Middle frontal gyrus (tissue), 1 donor: ENCODE measurements around the gene CYP8B1.

Experiments
- DNase-seq: peaks from one replicate; pipeline ENCODE4 v3.0.0-alpha.2; 2015; ENCODE audit warnings: low spot score; ENCODE audit errors: extremely low spot score

The CYP8B1 gene

GRCh38 chr3:42875325-42876151, at the start of gene CYP8B1:
Gene CYP8B1 (minus strand): TSS chr3:42875879. CDS start chr3:42875816, 63 bp downstream.
- no peak for DNase-seq

DNA sequence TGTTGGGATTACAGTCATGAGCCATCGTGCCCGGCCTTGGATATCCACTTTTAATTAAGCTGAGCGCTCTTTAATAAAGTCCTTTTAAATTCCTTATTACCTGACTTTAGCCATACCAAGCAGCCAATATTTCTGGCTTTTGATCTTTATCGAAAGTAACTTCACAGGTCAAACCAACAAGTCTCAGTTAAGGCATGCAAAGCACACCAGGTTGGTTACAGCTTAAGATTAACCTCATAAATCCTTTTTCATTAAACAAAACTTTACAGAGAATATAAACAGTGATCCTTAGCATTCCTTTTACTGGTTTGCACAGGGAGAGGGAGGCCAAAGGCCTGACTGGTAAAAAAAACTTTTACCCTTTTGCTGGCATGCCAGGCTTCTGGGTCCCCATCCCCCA, 47.9 kb upstream of the CYP8B1 start:
- DNase-seq, result no peak

GRCh38 chr3:42914771-42915515, 39.3 kb upstream of the CYP8B1 start:
- DNase-seq, result no peak

GRCh38 chr3:42911551-42911950, 35.9 kb upstream of the CYP8B1 start:
- DNase-seq, result no peak

DNA sequence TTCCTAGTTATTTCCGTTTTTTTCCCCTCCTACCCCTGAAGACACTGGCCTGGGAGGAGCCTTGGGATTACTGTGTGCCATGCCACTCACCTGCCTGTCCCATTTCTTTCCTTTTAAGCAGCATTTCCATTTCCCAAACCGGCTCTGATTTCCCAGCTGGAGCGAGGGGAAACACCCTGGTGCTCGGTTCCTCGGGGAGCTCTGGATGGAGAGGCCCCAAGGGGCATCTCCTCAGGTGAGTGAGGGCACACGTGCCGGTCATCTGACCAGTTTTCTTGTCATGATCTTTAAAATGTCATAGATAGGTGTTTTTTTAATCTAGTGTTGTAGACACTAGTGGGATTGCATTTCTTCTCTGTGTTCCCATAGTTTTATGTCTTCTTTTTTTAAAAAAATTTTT, 33.0 kb upstream of the CYP8B1 start:
- DNase-seq, result no peak

DNA sequence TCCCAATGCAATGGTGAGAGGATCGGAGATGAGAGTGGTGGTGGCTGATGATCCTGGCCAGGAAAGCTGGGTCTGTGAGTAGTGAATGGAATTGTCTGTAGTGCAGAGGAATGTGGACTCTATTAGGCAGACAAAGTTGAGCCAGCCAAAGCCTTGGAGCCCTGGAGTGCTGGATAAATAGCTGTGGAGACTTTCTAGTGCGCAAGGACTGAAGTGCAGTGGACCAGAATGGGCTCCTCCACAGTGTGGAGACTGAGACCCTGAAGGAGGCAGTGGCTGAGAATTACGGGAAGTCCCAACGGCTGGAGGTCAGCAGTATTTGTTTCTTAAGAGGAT, 31.1 kb upstream of the CYP8B1 start:
- DNase-seq, result no peak

- DNase-seq, result no peak
Measured at GRCh38 chr3:42906070-42906847, 30.6 kb upstream of the CYP8B1 start, which contains the start of gene ZNF662. Gene ZNF662 (plus strand): TSS chr3:42906142. CDS start chr3:42908115, 1,973 bp downstream.

GRCh38 chr3:42905740-42906069, 30.0 kb upstream of the CYP8B1 start:
- DNase-seq, result no peak

- no peak for DNase-seq
Measured at GRCh38 chr3:42904076-42904475, 28.4 kb upstream of the CYP8B1 start.

DNA sequence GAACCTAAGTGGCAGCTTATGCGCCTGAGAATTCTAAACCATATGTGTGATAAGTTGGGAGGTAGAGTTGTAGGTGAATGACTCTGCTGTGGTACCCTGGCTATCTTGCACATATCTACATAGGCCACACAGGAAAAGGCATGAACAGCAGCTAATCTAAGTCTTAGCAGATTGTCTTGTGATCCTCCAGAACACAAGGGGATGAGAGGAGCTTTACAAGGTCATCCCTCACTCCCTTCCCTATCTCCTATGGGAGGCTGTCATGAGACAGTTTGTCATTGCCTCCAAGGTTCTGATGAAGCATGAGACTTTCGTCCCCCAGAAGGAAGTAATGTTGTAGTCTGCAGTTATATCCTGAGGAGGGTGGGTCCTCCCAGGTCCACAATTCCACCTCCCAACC, 26.6 kb upstream of the CYP8B1 start:
- DNase-seq, result no peak

DNA sequence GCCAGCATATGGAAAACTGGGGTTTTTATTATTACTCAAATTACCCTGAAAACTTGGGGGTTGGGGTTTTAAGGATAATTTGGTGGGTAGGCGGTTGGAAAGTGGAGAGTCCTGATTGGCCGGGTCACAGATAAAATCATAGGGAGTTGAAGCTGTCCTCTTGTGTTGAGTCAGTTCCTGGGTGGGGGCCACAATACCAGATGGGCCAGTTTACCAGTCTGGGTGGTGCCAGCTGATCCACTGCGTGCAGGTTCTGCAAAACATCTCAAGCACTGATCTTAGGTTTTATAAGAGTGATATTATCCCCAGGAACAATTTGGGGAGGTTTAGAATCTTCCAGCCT, 25.4 kb upstream of the CYP8B1 start:
- DNase-seq, result no peak

DNA sequence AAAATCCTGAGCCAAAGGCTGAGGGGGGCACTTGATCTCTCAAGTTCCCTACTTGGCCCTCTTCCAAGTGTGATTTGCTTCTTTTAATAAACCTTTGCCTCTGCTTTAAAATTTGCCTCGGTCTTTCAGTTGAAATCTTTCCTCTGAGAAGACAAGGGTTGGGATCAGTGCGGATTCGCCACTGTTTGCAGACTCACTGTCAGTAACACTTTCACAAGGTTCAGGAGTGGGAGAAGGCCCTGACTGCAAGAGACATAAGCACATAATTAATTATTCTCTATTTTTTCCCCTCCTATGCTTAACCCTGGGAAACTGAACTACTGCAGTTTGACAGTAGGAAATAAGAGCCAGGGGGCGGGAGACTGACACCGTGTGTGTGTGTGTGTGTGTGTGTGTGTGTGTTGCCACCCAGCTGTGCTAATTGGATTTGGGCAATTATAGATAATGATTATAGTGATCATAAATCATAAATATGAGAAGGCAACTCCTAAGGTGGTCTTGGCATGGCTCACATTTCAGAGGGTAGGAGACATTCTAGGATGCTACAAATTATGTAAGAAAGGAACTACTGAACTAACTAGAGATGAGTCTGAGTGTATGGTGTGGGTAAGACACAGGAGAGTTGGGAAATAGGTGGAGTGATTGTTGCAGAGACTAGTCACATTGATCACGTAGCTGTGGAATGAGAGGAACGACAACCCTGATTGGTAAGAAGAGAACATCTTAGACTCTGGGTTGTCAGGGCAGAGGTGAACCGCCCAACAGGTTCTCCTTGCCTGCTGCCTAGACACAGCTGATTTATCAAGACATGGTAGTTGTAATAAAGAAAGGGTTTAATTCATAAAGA, 24.8 kb upstream of the CYP8B1 start:
- no peak for DNase-seq

GRCh38 chr3:42898896-42899675, 23.4 kb upstream of the CYP8B1 start:
- no peak for DNase-seq

DNA sequence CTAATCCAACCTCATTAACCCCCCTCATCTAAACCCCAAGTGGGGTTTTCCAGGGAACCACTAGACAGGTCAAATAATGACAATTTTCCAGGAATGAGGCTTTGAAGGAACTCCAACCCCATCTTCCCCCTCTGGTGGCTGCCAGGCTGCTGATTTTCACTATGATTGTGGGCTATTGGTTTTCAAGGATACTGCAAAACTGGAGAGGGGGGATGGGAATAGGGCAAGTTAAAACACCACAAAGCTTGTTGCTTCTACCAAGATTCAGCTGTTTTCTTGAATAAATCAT, 19.8 kb upstream of the CYP8B1 start:
- no peak for DNase-seq

DNA sequence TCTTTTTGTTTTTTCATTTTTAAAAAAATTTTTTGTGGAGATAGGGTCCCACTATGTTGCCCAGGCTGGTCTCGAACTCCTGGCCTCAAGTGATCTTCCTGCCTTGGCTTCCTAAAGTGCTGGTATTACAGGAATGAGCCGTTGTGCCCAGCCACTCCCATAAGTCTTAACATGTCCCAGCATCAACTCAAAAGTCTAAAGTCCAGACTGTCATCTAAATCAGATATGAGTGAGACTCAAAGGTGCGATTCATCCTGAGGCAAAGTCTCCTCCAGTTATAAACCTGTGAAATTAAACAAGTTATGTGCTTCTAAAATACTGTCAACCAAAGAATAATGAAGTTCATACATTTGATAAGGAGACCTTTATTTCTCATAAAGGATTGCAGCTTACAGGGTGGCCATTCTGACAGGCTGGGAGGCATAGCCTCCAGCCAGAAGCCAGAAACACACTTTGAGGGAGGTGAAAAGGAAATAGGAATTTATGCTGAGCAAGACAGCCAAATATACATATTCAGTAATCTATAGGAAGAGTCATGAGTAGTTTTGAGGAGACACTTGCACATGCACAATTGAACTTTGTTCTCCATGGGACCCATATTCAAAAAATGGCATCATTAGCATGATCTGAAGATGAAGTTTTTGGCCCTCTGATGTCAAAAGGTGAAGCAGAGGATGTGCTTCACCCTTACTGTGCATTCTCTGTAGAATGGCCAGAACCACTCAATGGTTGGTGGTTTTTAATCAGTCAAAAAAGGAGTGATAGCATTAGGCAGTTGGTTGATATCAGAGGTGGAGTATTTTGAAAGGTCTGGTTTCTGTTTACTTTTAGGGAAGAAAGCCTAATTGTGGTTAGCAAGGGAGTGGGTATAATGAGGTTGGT, 19.3 kb upstream of the CYP8B1 start:
- no peak for DNase-seq

DNA sequence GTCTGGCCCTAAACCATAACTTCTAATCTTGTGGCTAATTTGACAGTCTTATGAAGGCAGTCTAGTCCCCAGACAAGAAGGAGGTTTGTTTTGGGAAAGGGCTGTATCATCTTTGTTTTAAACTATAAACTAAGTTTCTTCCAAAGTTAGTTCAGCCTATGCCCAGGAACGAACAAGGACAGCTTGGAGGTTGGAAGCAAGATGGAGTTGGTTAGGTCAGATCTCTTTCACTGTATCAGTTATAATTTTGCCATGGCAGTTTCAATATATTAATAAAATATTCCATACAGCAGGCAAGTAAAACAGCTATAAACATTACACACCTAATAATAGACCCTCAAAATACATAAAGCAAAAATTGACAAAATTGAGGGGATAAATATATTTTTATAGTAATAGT, 17.1 kb upstream of the CYP8B1 start:
- DNase-seq, result no peak

DNA sequence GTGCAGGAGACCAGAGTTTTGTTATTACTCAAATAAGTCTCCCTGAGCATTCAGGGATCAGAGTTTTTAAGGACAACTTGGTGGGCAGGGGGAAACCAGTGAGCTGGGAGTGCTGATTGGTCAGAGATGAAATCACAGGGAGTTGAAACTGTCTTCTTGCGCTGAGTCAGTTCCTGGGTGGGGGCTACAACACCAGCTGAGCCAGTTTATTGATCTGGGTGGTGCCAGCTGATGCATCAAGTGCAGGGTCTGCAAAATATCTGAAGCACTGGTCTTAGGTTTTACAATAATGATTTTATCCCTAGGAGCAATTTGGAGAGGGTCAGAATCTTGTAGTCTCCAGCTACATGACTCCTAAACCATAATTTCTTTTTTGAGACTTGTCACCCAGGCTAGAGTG, 16.5 kb upstream of the CYP8B1 start:
- no peak for DNase-seq

DNA sequence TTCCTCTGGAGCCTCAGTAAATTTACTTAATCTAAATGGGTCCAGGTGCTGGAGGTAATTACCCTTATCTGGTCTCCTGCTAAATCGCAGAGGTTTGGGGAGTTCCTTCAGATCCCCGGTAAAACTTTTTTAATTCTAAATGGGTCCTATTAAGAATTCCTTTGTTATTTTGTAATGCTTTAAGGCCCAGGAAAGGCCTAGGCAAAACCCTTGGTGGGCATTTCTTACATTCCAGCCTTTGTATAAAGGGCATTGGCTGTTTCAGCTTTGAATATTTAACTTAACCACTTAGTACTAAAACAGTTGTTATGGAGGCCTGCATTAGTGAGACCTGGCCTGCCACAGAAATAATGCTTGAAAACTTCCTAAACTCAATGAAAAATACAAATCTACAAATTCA, 15.4 kb upstream of the CYP8B1 start:
- DNase-seq, result no peak

DNA sequence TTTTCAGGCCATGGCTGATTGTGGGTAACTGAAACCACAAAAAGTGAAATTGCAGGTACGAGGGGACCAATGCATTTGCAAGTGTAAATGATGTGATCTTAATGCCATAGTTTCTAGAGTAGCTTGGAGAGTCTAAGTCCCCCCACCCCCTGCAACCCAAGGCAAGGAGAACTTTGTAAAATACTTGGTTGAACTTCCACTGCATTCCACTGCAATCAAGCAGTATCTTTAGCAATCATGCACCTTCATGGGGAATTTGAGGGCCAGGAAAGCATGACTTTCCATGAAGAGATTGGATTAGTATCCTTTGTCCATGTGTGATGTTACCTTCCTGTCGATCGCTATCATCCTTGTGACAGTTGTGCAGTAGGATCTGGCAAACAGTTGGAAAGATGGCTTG, 11.4 kb upstream of the CYP8B1 start:
- DNase-seq, result no peak

- no peak for DNase-seq
Measured at GRCh38 chr3:42886294-42886822, 10.7 kb upstream of the CYP8B1 start.
